ENCODE data around the gene PPP1R14B. TPM values are rescaled to one million over a fixed set of nuclear protein-coding genes. Genes with fewer than 3 reads are reported as not detected.

The PPP1R14B gene
- total and polyA plus RNA-seq, 2 of the 13 experiments (the other 11 are each of a cell fraction or from before 2014, with no cell fraction given) = 110 to 148 TPM

GRCh38 chr11:64251016-64251752 is 4.4 kb upstream of the PPP1R14B start, which contains the start of gene PLCB3 (continued):
- TF ChIP-seq IKZF5 (CRISPR knock-in tag; IDR thresholded peaks at IDR 0.05) (0 out of 2 replicates have a peak, but pooled peaks have one; percentile 44), ZNF446 (CRISPR knock-in tag; IDR thresholded peaks at IDR 0.05) (no peak), ZNF878 (CRISPR knock-in tag; IDR thresholded peaks at IDR 0.05) (no peak), ZFP91 (CRISPR knock-in tag; IDR thresholded peaks at IDR 0.05; ENCODE audit: borderline replicate concordance) (peak; percentile 29; the same call in 1 of the 2 replicates), YEATS4 (CRISPR knock-in tag; IDR thresholded peaks at IDR 0.05; ENCODE audit: borderline replicate concordance) (0 out of 2 replicates have a peak, but pooled peaks have one; percentile 54), ARID5B (CRISPR knock-in tag; IDR thresholded peaks at IDR 0.05) (no peak), TOE1 (CRISPR knock-in tag; IDR thresholded peaks at IDR 0.05) (no peak), ZNF512 (CRISPR knock-in tag; IDR thresholded peaks at IDR 0.05) (no peak), JDP2 (CRISPR knock-in tag; IDR thresholded peaks at IDR 0.05; ENCODE audit: borderline replicate concordance) (no peak), ZNF547 (CRISPR knock-in tag; IDR thresholded peaks at IDR 0.05) (no peak), KDM4B (CRISPR knock-in tag; IDR thresholded peaks at IDR 0.05) (no peak), KLF12 (CRISPR knock-in tag; IDR thresholded peaks at IDR 0.05; ENCODE audit: borderline replicate concordance) (no peak), RFXAP (CRISPR knock-in tag; IDR thresholded peaks at IDR 0.05; ENCODE audit: borderline replicate concordance) (0 out of 2 replicates have a peak, but pooled peaks have one; percentile 42), NR2F6 (IDR thresholded peaks at IDR 0.05) (no peak), NR2F6 (CRISPR knock-in tag; IDR thresholded peaks at IDR 0.05) (no peak), GZF1 (CRISPR knock-in tag; IDR thresholded peaks at IDR 0.05) (no peak), UBTF (CRISPR knock-in tag; IDR thresholded peaks at IDR 0.05) (no peak), KDM5A (IDR thresholded peaks at IDR 0.05; ENCODE audit: borderline replicate concordance, low read length) (no peak), BCL6 (CRISPR knock-in tag; IDR thresholded peaks at IDR 0.05) (no peak)

Measured in HepG2 (cell line).